GM21723 (cell line): ENCODE results near the gene CBS.
"Not testable (repeated sequence)": the region's sequence is repeated elsewhere in the genome, so short reads cannot be mapped to it uniquely, and the experiment has no call there.

Source experiments
- ATAC-seq: cut with Tn5 transposase; IDR thresholded peaks from one replicate; pipeline ENCODE4 v1.9.1; 2021; ENCODE audit warnings: mild to moderate bottlenecking, moderate library complexity; ENCODE audit not compliant: unreplicated experiment

The CBS gene

GRCh38 chr21:43027846-43028731 is 47.5 kb downstream of the CBS start:
- no peak for ATAC-seq

GRCh38 chr21:43025636-43026180 is 49.9 kb downstream of the CBS start:
- no peak for ATAC-seq

- ATAC-seq, result no peak
Measured at GRCh38 chr21:43024439-43025136, 51.0 kb downstream of the CBS start.

- no peak for ATAC-seq
Measured at GRCh38 chr21:43023175-43023574, 52.5 kb downstream of the CBS start.

- ATAC-seq, result no peak
Measured at GRCh38 chr21:43021756-43022600, 53.7 kb downstream of the CBS start.

GRCh38 chr21:43021191-43021590 is 54.4 kb downstream of the CBS start:
- no peak for ATAC-seq

- ATAC-seq, result no peak
Measured at GRCh38 chr21:43020771-43021170, 54.9 kb downstream of the CBS start.

- ATAC-seq, result no peak
Measured at GRCh38 chr21:43020177-43020576, 55.5 kb downstream of the CBS start.

GRCh38 chr21:43018519-43018918 is 57.1 kb downstream of the CBS start:
- ATAC-seq, result no peak

- no peak for ATAC-seq
Measured at GRCh38 chr21:43016728-43017127, 58.9 kb downstream of the CBS start.

- ATAC-seq, result no peak
Measured at GRCh38 chr21:43015906-43016540, 59.6 kb downstream of the CBS start.

- ATAC-seq, result no peak
Measured at GRCh38 chr21:43012596-43012995, 63.0 kb downstream of the CBS start.

- no peak for ATAC-seq
Measured at GRCh38 chr21:43006874-43007208, 68.8 kb downstream of the CBS start.

GRCh38 chr21:43006051-43006873 is 69.4 kb downstream of the CBS start:
- ATAC-seq, result not testable (repeated sequence)

- no peak for ATAC-seq
Measured at GRCh38 chr21:43005635-43006034, 70.0 kb downstream of the CBS start.

- ATAC-seq, result no peak
Measured at GRCh38 chr21:43004926-43005325, 70.7 kb downstream of the CBS start.
